Measurements from ENCODE around the gene LRP1B.

Gene LRP1B

GRCh38 chr2:141557329-141558095 is 573.3 kb downstream of the LRP1B start:
- no peak for DNase-seq (ENCODE audit: low read depth)

GRCh38 chr2:141555876-141556470 is 574.8 kb downstream of the LRP1B start:
- DNase-seq (ENCODE audit: low read depth), result no peak
- TF ChIP-seq CTCF (IDR thresholded peaks at IDR 0.05; ENCODE audit: control insufficient read depth, extremely low read depth, insufficient read depth), result no peak

More at GRCh38 chr2:141557329-141558095, 573.3 kb downstream of the LRP1B start:
- H3K4me3 ChIP-seq (ENCODE audit: low read depth, low read length), result no peak overlapping the region
- no peak for TF ChIP-seq CTCF (IDR thresholded peaks at IDR 0.05; ENCODE audit: control insufficient read depth, extremely low read depth, insufficient read depth)

GRCh38 chr2:141554810-141555209 is 576.0 kb downstream of the LRP1B start:
- DNase-seq (ENCODE audit: low read depth), result peak; percentile 41
- H3K4me3 ChIP-seq (ENCODE audit: low read depth, low read length), result no peak overlapping the region
- peak; percentile 73 for TF ChIP-seq CTCF (IDR thresholded peaks at IDR 0.05; ENCODE audit: control insufficient read depth, extremely low read depth, insufficient read depth)

More at GRCh38 chr2:141555876-141556470, 574.8 kb downstream of the LRP1B start:
- no peak overlapping the region for H3K4me3 ChIP-seq (ENCODE audit: low read depth, low read length)

GRCh38 chr2:141534666-141535362 is 596.0 kb downstream of the LRP1B start:
- DNase-seq (ENCODE audit: low read depth), result no peak
- no peak for TF ChIP-seq CTCF (IDR thresholded peaks at IDR 0.05; ENCODE audit: control insufficient read depth, extremely low read depth, insufficient read depth)
- no peak overlapping the region for H3K4me3 ChIP-seq (ENCODE audit: low read depth, low read length)

GRCh38 chr2:141529659-141530058 is 601.2 kb downstream of the LRP1B start:
- no peak for DNase-seq (ENCODE audit: low read depth)
- no peak for TF ChIP-seq CTCF (IDR thresholded peaks at IDR 0.05; ENCODE audit: control insufficient read depth, extremely low read depth, insufficient read depth)

GRCh38 chr2:141528990-141529389 is 601.8 kb downstream of the LRP1B start:
- H3K4me3 ChIP-seq (ENCODE audit: low read depth, low read length), result no peak overlapping the region
- DNase-seq (ENCODE audit: low read depth), result peak; percentile 67

More at GRCh38 chr2:141529659-141530058, 601.2 kb downstream of the LRP1B start:
- H3K4me3 ChIP-seq (ENCODE audit: low read depth, low read length), result no peak overlapping the region

More at GRCh38 chr2:141528990-141529389, 601.8 kb downstream of the LRP1B start:
- no peak for TF ChIP-seq CTCF (IDR thresholded peaks at IDR 0.05; ENCODE audit: control insufficient read depth, extremely low read depth, insufficient read depth)

Data from LNCaP clone FGC (cell line).